ENCODE results near the gene DNASE2.
"Not testable (repeated sequence)": the region's sequence is repeated elsewhere in the genome, so short reads cannot be mapped to it uniquely, and the experiment has no call there.

DNASE2 gene

DNA sequence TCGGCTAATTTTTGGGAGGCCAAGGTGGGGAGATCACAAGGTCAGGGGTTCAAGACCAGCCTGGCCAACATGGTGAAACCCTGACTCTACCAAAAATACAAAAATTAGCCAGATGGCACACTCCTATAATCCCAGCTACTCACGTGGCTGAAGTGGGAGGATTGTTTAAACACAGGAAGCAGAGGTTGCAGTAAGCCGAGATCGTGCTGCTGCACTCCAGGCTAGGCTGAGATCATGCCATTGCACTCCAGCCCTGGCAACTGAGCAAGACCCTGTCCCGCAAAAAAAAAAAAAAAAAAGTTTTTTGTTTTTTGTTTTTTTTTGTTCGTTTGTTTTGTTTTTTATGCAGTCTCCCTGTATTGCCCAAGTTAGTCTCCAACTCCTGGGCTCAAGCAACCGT lies 21.7 kb downstream of the DNASE2 start:
- peak; percentile 48 for DNase-seq

DNA sequence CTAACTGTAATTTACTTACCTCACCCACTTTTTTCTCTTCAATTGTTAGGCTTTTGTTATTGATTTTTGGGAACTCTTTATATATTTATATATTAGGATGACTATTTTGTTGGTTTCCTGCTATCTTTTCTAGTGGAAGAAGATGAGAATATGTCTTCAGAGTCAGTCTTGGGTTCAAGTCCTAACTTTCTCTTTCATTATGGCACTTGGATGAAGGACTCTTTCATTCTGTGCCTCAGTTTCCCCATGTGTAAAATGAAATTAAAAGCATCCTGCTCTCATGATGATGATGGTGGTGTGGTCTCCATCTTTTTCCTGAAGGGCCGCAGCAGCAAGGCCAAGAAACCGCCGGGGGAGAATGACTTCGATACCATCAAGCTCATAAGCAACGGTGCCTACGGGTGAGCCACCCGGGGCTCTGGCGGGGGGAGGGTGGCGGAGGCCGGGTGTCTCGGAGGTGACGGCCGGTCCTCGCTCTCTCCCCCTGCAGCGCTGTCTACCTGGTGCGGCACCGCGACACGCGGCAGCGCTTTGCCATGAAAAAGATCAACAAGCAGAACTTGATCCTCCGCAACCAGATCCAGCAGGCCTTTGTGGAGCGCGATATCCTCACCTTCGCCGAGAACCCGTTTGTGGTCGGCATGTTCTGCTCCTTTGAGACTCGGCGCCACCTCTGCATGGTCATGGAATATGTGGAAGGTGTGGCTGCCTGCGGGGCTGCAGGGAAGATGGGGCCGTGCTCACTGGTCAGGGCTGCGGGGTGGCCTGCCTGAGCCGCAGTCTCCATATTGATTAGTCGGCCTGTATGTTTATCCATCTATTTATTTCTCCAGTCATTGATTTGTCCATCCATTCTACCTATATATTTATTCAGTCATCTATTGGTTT lies 23.0 kb downstream of the DNASE2 start:
- DNase-seq: no peak

DNA sequence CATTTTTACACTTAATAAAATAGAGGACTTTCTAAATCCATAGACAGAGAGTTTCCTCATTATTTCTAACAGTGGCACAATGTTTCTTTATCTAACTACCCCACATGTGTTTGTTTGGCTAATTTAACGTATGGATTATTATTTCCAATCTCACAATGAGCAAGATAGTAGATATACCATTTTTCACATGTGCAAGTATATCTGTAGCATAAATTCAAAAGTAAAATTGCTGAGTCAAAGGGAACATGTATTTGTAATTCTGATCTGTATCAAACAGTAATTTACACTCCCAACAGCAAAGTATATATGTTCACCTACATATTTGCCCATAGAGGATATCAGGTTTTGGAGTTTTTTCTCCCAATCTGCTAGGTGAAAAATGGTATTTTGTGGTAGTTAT lies 24.6 kb downstream of the DNASE2 start:
- no peak for DNase-seq

DNA sequence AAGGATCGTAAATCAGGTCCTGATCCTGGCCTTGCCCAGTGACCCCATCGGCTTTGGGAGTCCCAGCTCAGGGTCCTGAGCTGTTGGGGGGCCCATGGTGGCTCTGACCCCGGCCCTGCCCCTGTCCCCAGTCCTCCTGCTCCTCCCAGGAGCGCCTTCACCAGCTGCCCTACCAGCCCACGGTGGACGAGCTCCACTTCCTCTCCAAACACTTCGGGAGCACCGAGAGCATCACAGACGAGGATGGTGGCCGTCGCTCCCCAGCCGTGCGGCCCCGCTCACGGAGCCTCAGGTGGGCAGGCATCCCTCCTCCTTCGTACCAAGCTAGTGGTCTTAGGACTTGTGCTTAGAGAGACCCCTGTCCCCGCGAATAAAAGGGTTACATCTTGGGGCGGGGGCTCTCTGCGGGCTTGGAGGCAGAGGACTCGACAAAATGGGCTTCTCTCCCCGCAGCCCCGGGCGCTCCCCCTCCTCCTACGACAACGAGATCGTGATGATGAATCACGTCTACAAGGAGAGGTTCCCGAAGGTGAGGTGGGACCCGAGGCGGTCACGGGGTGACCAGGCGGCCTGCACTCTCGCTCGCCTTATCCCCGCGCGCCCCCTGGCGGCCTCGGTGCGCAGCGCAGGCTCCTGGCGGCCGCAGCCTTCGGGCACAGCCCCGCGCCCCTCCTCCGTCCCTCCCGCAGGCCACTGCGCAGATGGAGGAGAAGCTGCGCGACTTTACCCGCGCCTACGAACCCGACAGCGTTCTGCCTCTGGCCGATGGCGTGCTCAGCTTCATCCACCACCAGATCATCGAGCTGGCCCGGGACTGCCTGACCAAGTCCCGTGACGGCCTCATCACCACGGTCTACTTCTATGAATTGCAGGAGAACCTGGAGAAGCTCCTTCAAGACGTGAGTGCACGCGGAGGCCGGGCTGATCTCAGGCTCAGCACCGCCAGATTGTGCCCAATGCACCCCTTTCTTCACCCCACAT lies 33.8 kb downstream of the DNASE2 start:
- peak; percentile 90 for DNase-seq

DNA sequence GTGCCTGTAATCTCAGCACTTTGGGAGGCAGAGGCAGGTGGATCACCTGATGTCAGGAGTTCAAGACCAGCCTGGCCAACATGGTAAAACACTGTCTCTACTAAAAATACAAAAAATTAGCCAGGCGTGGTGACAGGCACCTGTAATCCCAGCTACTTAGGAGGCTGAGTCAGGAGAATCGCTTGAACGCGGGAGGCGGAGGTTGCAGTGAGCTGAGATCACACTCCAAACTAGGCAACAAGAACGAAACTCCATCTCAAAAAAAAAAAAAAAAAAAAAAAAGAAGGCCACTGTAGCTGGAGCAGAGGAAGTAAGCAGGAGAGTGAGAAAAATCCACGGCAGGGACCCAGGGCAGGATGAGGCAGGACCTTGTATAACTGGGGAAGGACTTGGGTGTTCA lies 34.6 kb downstream of the DNASE2 start:
- DNase-seq: not testable (repeated sequence)

DNA sequence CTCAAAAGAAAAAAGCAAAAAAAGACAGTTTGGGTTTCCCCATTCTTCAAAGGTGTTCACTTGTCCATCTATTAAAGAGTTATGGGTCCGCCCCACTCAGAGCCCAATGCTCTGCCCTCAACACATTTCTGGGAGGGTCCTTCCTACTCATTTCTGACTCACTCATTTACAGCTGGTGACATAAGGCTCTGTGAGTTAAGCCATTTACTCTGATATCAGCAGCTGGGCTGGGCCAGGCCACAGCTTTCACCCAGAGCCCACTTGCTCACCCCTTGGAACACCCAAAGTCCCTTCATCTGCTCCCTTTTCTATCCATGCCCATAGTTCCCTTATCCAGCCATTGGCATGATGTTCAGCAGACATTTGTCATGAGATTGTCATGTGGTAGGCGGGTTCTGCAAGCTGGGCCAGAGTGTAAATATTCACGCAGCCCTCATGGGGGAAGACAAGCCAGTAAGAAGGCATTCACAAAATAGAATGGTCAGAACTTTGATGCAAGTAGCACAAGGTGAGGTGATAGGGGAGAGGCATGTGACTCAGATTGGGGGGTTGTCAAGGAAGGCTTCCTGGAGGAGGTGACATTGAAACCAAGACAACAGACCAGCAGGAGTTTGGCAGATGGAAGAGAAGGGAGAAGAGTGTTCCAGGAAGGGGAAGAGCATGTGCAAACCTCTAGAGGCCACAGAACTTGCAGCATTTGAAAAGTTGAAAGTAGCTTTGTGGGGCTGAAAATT lies 37.1 kb downstream of the DNASE2 start:
- DNase-seq: no peak

DNA sequence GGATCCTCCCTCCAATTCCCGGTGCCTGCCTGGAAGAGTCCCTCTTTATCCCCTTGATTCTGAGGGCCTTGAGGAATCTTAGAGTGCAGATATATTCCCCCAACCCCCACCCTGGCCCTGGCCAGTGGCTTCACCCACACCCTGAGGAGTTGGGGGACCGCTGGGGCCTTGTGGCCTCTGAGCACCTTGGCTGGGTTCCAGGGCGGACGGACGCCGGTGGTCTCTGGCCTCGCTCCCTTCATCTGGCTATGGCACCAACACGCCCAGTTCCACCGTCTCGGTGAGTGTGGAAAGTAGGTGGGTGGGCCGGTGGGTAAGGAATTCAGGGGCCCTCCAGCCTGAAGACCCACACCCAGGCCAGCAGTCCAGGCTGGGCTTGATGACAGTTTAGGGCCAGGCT lies 37.9 kb downstream of the DNASE2 start:
- no peak for DNase-seq

DNA sequence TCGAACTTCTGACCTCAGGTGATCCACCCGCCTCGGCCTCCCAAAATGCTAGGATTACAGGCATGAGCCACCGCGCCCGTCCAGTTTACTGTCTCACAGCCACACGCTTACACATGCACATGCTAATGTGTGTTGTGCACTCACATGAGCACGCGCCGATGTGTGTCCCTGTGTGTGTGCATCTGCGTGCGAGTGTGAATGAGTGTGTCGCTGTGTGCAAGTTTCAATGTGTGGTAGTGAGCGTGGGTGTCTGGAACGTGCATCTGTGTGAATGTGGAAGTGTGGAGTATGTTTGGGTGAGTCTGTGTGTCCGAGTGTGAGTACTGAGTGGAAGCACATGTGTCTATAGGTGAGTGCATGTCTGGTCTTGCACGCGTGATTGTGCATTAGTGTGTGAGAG lies 38.7 kb downstream of the DNASE2 start:
- no peak for DNase-seq

DNA sequence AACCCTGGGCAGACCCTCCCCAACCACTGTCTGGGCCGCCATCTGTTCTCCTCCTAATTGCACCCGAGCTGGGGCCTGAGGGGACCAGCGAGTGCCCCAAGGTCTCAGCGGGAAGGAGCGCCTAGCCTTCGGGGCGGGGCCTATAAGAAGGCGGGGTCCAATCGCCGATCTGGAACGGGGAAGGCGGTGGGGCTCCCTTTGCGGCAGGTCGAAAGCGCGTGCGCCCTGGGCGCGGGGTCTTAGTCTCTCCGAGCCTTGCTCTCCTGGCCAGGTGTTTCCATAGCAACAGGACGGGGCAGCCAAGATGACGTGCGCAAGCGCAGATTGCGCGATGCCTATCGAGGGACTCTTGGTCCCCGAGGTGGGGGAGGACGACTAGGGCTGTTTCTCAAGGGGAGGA lies 40.2 kb downstream of the DNASE2 start:
- DNase-seq: no peak

DNA sequence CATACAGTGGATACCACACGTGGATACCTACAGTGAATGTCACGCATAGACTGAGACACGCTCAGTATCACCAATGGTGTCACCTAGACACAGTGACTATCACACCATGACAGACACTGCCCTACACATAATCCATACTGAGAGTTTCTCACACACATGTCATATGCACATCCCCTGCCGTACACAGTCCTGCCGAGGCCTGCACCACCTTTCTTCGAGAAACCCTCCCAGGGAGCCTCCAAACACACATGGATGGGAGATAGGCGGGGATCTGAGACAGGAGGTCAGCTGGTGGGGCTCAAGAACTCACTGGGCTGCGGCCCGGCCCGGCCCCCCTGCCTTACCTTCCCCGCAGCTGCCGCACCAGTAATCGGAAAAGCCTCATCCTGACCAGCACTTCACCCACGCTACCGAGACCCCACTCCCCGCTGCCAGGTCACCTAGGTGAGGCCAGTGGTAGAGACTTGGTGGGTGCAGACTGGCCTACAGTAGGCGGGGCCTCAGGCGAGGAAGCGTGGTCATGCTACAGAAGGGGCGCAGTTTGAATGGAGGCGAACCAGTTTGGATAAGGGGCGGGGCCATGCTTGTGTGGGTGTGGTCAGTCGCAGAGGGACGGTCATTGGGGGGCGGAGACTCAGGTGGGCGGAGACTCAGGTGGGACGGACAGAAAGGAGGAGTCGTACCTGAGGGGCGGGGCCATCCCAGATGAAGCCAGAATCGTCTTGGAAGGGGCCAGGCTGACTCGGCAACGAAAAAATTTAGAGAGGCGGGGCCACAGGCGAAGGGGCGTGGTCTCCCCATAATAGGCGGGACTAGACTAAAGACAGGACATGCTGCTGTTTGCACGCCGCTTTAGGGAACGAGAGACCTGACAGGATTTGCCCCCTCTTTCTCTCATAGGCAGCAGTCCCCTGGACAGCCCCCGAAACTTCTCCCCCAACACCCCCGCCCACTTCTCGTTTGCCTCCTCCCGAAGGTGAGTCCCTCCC lies 40.9 kb downstream of the DNASE2 start:
- DNase-seq: peak; percentile 53

DNA sequence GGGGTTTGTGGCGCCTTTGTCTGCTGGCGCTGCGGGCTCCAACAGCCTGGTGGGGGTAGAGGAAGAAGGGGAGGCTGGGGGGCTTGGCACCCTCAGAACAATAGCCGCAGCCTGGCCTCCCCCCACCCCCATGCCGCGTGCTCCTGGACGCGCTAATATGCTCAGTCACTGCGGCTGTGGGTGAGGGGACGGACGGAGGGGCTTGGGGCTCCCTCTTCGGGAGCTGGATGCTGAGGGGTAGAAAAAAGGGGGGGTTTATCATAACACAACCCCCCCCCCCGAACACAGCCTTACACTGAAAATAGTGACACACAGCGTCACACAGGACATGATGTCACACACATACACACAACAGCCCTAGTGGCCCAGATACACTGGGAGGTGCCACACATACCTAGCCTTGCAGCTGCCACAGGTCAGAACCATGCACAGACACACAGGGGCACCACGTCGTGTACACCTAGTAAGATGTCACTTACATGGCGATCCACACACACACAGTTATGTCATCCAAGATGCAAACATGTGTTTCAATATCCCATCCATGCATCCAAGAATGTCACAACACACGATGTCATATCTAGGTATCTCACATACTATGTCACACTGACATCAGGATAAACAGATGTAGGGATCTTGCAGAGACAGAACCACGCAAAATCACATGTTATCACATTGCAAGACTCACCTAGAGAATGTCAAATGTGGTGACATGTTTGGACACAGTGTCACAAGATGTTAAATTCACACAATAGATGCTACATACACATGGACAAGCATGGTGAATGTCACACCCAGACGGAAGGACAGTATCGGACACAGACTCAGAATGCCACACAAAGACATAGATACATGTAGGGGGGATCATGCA lies 42.1 kb downstream of the DNASE2 start:
- peak; percentile 70 for DNase-seq

DNA sequence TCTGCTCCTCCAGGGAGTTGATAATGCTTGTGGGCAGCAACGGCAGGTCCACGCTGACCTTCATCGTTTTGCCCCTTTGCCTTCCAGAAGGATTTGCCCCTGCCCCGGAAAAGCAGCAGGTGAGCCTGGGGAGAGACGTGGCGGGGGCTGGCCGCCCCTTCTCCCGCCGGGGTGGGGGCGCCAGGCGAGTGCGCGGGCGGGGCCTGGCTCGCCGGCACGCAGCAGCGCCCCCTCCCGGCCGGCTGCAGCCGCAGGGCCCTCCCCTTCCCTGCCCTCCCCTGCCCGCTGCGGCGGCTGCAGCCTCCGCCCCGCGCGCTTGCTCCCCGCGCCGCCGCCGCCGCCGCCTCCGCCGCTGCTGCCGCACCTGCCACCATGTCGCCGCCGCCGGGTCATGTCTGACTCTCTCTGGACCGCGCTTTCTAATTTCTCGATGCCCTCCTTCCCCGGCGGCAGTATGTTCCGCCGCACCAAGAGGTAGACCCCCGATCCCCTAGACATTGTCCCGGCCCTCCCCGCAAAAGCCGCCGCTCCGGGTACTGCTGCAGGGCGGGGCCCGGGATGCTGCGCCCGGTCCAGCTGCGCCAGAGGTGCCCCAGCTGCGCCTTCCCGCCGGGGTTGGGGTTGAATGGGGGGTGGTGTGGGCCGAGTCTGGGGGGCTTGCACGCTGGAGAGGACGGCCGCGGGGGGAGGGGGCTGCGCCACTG lies 42.9 kb downstream of the DNASE2 start, which contains the start of gene MAST1:
Gene MAST1 (plus strand): TSS at position 334 of the 704 bp plus-strand sequence. CDS start 58 bp downstream, at position 392.
- DNase-seq: peak; percentile 81

DNA sequence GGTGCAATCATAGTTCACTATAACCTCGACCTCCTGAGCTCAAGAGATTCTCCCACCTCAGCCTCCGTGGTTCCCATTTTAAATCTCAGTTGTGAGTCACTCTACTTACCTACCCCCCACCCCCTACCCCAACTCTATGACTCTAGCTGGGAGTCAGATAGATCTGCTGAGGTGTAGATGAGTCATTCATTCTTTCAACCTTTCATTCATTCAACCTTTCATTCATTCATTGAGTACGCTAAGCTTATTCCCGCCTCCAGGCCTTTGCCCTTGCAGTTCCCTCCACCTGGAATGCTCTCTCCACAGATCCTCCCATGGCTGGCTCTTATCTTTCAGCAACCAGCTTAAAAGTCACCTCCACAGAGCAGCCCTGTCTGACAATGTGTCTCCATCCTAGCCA lies 44.0 kb downstream of the DNASE2 start:
- no peak for DNase-seq

DNA sequence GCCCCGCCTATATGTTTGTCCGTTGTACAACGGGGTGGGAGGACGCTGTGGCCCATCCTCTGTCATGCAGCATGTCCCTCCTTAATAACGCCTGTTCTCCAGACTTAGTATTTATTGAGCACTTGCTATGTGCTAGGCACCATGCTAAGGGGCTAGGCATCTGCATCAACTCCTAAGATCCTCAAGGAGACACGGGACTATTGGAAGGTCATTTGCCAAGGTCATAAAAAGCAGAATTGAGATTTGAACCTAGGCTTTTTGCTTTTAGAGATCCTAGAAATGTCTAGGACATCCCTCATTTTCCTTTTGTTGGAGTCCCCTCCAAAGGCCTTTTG lies 44.8 kb downstream of the DNASE2 start:
- no peak for DNase-seq

DNA sequence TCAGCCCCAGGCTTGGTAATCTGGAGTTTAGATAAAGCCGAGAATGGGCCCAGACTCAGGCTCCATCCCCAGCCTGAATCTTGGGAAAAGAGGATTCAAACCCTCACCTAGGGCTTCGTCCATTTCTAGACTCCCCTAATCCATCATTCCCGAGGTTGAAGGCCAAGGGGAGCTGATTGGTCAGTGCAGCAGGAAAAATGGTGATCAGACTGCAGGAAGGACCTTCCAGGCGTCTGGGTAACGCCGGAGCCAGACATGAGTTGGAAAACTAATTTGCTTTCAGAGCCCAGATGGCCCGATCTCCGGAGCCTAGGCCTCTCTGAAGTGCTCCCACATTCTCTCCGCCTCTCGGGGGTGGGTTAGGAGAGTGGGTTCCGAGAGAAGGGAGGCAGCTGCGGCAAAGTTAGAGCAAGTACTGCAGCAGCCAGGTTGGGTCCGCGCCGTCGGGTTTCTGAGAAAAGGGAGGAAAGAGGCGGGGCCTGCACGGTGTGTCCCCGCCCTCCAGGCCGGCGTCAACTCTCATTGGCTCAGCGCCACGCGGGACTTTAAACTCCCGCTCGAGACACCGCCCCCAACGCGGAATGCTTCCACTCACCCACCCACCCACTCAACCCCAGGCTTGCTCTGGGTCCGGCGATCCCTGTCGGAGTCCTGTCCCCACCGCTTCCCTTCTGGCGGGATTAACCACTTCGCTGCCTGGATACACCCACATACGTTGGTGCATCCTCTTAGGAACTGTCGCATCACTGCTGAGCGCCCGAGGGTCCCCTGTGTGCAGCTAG lies 46.1 kb downstream of the DNASE2 start:
- DNase-seq: peak; percentile 78

DNA sequence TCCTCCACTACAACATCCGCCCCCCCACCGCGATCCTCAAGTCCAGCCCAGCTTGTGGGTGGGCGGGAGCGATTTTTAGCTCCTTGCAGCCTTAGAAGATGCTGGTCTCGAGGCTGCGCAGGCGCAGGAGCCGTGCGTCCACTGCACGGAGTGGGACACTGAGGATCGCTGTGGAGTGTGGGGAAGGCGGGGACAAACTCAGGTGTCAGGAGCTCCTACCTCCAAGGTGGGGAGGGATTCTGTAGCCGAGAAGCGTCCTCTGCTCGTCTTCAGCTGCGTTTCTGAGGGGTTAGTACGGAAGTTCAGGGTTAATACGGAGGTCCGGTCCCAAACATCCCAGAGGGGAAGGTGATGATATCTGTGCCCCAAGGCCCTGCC lies 46.7 kb downstream of the DNASE2 start, which contains the start of gene RTBDN:
Gene RTBDN (minus strand): TSS at position 14 of the 378 bp plus-strand sequence. CDS start 4,600 bp downstream, outside the sequence.
- peak; percentile 53 for DNase-seq

DNA sequence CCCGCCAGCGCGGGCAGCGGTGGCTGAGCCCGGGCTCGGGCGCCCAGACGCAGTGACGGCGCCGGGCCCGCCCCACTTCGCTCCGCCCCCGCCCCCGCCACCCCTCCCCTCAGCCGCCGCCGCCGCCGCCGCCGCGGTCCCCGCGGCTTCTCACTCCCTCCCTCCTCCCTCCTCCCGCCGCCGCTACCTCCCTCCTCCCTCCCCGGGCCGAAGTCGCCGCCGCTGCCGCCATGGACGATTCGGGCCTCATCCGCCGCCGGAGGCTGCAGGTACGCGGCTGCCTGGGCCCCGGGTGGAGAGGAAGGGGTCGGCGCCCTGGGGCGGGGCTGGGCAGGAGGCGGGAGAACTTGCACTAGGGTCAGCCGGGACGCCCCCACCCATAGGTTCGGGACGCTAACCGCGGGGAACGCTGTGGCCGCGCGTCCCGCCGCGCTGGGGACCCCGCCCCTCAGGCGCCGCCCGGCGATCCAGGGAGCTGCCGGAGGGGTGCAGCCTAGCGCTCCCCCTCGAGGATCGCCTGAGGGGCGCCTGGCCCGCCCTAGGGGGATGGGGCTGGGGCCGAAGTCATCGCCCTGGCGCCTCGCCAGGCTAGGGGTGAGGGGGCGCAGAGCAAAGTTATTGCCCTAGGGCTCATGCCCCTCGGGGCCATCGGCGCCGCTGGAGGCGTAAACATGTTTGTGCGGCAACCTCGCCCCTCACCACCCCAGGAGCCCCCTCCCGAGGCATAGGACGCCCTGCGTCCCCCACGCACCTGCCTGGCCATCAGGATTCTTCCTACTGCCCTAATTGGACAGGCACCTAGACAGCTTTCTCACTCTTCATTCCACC lies 47.3 kb downstream of the DNASE2 start:
- peak; percentile 79 for DNase-seq

DNA sequence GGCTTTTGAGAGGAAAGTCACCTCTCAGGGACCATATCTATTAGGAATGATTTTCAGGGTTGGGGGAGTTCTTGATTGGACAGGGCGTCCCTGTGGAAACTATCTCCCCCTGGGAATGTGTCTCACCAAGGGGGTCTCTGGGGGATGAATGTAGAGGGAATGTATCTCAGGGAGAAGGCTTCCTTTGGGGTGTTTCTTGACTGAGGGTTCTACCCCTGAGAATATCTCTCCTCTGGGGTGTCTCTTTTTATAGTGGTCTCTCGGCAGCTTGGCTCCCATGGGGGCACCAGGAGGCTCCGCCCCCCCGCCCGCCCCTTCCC lies 47.9 kb downstream of the DNASE2 start:
- peak; percentile 50 for DNase-seq
